Measurements from ENCODE around the gene HLCS.

DNA sequence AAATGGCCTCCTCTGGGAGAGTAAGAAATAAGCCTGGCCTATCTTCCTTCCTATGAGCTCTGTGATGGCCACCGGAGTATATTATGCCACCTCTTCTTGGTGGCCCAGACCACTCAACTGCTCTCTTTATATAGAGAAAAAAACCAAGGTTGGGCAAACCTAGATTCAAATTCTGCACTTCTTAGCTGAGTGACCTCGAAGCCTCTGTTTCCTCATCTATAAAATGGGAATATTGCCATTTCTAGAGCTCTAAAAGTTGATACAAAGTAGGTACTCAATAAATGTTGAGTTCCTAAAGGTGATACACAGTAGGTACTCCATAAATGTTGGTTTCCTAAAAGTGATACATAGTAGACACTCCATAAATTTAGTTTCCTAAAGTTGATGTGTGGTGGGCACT is 120.7 kb downstream of the HLCS start:
- TF ChIP-seq CTCF (IDR thresholded peaks at IDR 0.05) (no peak), POLR2A (IDR thresholded peaks at IDR 0.05) (no peak)

Measured in body of pancreas (tissue), 4 donors.